Stimulated activated CD8-positive, alpha-beta memory T cell treated with anti-CD3 and anti-CD28 coated beads, Interleukin-7, amount 100 ng/mL, for 48 hours (primary cell): ENCODE results near the gene LYRM9.
"Not testable (repeated sequence)": the region's sequence is repeated elsewhere in the genome, so short reads cannot be mapped to it uniquely, and the experiment has no call there.

Source experiments
- DNase-seq, 2 donors: peaks; one replicate each; pipeline ENCODE4 v3.0.0-alpha.2; 2020; ENCODE audit warnings: low read depth in 1 of 2; ENCODE audit errors: extremely low read depth in 1 of 2

Gene LYRM9

DNA sequence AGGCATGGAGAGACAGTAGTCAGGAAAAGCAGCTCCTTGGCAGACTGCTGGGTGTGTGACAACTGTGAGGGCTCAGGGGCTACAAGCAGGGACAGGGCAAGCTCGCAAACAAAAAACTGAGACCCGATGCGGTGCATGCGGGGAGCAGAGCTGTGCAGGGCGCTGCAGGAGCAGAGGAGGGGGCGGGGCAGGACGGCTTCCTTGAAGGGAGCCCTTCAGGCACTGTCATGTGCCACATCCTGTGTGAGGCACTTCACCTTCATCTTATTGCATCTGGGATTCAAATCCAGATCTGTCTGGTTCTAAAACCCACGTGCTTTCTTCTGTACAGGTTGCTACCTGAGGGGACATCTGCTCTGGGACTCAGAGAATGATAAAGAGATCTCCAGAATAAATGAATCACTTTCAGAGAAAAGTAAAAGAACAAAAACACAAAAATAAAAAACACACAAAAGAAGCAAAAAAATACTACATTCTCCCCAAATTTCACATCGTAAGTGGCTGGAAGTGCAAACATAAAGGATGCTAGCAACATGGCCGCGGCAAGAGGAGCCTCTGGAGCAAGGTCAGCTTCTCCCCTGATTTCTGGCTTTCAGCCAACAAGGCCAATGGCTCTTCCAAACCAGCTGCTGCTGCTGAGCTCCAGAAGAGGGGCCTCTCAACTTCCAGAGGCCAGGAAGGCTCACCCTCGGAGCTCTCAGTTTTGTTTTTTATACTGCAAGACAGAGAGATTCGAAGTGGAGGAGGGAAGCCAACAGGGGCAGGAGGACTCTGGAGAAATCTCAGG is 14.2 kb downstream of the LYRM9 start:
- peak in 1 of 2 donors; percentile 18 for DNase-seq

DNA sequence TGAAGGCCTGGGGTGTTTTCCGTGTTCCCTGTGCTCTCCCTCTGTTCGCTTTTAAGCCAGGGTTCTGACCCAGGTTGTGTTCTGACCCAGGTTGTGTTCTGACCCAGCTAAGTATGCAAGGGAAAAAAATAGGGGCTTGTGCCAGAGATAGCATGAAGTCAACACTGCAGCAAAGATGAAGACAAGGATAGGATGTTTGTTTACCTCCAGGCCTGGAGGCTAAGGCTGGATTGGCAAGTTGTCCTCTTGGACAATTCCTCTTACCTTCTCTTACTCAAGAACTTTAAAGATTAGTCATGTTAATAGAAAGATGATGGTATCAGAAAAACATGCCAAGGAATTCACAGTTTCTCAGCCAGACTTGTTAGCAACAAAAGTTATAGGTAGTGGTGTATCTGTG is 19.4 kb downstream of the LYRM9 start:
- no peak for DNase-seq

- DNase-seq = no peak
These were observed 20.0 kb downstream of the LYRM9 start for GRCh38 chr17:27873211-27873610.

DNA sequence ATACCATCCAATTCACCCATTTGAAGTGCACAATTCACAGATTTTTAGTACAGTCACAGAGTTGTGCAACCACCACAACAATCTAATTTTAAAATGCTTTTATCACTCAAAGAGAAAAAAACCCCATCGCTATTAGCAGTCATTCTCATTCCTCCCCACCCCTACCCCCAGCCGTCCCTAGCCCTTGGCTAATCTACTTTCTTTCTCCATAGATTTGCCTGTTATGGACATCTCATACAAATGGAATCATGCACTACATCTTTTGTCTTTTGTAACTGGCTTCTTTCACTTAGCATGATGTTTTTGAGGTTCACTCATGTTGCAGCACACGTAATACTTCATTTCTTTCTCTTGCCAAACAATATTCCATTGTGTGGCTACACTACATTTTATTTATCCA is 20.4 kb downstream of the LYRM9 start:
- no peak for DNase-seq

GRCh38 chr17:27871407-27871806 is 21.8 kb downstream of the LYRM9 start:
- DNase-seq = no peak

- DNase-seq = no peak
These were observed 22.8 kb downstream of the LYRM9 start for GRCh38 chr17:27870345-27870744.

- no peak for DNase-seq
These were observed 24.6 kb downstream of the LYRM9 start for GRCh38 chr17:27868565-27868964.

DNA sequence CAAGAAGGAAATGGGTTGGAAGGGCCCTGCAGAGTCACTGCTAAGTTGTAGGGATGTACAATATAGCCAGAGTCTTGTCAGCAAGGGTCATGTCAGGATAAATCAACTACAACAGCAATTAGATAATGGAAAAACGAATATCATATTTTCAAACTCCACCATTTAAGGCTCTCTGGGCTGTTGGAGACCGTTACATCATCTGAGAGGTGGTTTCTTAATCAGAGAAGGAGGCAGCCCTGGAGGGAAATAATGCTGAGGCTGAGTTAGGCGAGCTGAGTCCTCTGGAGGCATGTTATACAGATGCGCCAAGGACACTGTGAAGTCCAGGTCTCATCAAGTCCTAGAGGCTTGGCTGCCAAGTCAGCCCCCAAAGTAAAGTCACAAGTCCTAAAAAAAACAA is 30.3 kb downstream of the LYRM9 start:
- DNase-seq = no peak

DNA sequence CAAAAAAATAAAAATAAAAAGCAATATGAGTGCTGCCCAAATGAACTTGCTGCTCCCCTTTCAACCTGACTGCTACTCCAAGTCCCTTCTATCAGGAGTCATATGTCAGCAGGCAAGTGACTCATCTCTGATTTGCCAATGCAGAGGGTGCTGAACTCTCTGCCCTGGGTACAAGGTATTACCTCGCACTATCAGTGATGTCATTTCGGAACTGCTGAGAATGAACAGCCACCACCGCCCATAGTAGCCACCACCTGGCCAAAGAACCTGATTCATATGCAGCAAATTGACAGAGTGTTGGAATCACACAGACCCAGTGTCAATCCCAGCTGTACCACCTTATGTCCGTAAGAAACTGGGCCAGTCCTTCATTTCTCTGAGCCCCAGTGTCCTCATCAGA is 31.2 kb downstream of the LYRM9 start:
- DNase-seq = no peak

GRCh38 chr17:27860971-27861664 is 32.0 kb downstream of the LYRM9 start:
- no peak for DNase-seq

- no peak for DNase-seq
These were observed 34.4 kb downstream of the LYRM9 start for GRCh38 chr17:27858621-27859305.

DNA sequence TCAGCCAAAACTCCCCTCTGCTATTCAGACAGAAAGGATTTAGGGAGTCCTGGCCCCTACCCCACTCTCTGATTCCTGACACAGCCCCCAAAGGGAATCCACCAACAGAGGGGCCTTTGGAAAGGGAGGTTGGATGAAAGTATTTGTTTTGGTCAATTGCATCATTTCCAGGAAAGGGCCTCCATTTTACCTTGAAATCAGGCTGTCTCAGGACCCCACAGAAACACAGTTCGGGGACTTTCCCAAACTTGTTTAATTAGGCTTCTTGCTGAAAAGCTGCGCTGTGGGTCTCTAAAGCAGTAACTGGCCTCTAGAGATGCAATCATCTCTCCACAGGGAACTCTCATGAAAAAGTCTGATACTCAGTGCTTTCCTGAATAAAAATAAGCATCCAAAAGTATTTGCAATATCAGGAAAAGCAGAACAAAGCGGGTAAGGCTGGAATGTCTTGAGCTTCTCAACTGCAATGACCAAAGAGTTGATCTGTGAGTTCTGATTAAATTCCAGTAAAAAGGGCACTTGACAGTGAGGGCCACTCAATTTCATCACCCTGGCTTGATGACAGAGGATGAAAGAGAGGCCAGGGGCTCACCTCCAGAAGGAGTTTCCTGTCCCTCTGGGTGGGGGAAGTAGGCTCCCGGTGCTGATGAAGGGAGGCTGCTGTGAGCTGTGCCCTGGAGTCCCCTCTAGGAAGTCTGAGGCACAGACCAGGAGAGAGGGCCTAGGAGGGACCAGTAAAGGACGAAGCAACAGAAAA is 36.3 kb downstream of the LYRM9 start:
- no peak for DNase-seq

- DNase-seq = no peak
These were observed 37.7 kb downstream of the LYRM9 start for GRCh38 chr17:27855454-27855853.

DNA sequence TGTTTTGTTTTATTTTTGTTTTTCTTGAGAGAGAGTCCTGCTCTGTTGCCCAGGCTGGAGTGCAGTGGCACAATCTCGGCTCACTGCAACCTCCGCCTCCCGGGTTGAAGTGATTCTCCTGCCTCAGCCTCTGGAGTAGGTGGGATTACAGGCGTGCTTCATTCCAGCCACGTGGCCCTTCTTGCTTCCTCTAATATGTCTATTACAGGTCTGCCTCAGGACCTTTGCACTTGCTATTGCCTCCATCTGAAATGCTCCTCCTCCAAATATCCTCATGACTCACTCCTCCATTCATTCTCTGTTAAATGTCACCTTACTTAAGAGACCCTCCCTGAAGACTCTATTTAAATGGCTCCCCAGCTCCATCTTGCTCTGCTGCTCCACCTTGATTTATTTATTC is 39.0 kb downstream of the LYRM9 start:
- no peak for DNase-seq

GRCh38 chr17:27853091-27853490 is 40.1 kb downstream of the LYRM9 start:
- no peak for DNase-seq

DNA sequence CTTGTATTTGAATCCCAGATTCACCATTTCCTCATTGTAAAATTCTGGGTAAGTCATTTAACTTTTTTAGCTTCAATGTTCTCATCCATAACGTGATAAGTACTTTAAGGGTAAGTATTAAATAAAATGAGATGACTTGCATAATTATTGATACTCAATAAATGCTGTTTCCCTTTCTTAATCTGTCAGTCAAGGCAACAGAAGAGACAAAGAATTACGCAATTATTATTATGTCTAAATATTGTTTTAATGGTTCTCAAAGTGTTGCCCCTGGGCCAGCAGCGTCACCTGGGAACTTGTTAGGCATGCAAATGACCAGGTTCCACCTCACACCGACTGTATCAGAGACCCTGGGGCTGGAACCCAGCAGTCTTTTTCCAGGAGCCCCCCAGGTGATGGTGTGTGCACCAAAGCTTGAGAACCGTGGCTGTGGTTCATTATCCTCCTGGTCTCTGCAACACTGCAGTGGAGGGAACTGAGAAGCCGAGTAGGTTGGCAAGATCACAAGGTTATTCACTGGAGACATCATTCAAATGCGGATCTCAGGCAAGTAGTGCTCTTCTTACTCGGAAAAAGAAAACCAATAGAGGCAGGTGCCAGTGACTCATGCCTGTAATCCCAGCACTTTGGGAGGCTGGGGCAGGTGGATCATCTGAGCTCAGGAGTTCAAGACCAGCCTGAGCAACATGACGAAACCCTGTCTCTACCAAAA is 43.5 kb downstream of the LYRM9 start:
- no peak for DNase-seq

- DNase-seq = no peak
These were observed 44.2 kb downstream of the LYRM9 start for GRCh38 chr17:27848931-27849330.

DNA sequence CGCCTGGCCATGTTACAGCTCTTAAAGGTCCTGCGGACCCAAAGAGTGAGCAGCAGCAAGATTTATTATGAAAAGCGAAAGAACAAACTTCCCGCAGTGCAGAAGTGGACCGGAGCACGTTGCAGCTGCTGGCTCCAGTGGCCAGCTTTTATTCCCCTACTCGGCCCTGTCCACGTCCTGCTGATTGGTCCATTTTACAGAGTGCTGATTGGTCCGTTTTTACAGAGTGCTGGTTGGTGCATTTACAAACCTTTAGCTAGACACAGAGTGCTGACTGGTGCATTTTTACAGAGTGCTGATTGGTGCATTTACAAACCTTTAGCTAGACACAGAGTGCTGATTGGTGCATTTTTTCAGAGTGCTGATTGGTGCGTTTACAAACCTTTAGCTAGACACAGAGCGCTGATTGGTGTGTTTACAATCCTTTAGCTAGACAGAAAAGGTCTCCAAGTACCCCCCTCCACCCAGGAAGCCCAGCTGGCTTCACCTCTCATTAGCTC is 46.3 kb downstream of the LYRM9 start:
- DNase-seq = not testable (repeated sequence)

DNA sequence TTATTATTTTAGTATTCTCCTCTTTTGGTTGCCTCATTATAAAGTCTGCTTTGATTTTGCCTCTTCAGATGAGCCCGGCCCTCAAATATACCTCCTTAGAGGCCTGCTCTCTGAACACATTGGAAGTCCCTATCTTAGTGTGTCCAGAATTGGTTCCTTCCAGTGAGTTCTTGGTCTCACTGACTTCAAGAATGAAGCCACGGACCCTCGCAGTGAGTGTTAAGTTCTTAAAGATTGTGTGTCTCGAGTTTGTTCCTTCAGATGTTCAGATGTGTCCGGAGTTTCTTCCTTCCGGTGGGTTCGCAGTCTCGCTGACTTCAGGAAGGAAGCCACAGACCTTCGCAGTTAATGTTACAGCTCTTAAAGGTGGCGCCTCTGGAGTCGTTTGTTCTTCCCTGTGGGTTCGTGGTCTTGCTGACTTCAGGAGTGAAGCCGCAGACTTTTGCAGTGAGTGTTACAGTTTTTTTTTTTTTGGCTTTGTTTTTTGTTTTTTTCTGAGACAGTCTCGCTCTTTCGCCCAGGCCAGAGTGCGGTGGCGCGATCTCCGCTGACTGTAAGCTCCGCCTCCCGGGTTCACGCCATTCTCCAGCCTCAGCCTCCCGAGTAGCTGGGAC is 47.0 kb downstream of the LYRM9 start:
- peak in 1 of 2 donors; percentile 5 for DNase-seq
